Uterus (tissue), 2 donors: ENCODE data around the gene RHOBTB1.

Experiments
- POLR2A ChIP-seq, 2 donors: fragments of 450-650 bp; IDR thresholded peaks; one replicate each; pipeline ENCODE4 v1.6.1; 2016; ENCODE audit warnings: antibody characterized with exemption in 2 of 2, mild to moderate bottlenecking in 1 of 2, moderate library complexity in 1 of 2
- TF ChIP-seq, protein P1 (sequence below), 4 experiments: fragments of 200-600 bp in 2 of 4; fragments of 450-650 bp in 2 of 4; sonication (generic) in 2 of 4; IDR thresholded peaks; one replicate each; pipeline ENCODE4 v1.5.1; 2016 to 2019; ENCODE audit warnings: antibody characterized with exemption in 4 of 4, mild to moderate bottlenecking in 2 of 4, moderate library complexity in 1 of 4

DNA sequence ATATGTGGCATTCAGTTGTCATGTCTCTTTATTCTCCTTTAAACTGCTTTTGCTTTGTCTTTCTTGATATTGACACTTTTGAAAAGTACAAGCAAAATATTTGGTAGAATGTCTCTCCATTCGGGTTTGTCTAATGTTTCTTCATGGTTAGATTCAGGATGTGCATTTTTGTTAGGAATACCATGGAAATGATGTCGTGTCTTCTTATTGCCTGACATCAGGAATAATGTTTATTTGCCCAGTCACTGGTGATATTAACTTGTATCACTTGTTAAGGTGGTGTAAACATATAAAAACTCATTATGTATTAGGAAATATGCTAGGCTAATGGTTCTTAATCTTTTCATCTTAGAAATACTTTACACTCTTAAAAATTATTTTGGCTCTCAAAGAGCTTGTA is 122.3 kb downstream of the RHOBTB1 start:
- TF ChIP-seq, protein P1, sequence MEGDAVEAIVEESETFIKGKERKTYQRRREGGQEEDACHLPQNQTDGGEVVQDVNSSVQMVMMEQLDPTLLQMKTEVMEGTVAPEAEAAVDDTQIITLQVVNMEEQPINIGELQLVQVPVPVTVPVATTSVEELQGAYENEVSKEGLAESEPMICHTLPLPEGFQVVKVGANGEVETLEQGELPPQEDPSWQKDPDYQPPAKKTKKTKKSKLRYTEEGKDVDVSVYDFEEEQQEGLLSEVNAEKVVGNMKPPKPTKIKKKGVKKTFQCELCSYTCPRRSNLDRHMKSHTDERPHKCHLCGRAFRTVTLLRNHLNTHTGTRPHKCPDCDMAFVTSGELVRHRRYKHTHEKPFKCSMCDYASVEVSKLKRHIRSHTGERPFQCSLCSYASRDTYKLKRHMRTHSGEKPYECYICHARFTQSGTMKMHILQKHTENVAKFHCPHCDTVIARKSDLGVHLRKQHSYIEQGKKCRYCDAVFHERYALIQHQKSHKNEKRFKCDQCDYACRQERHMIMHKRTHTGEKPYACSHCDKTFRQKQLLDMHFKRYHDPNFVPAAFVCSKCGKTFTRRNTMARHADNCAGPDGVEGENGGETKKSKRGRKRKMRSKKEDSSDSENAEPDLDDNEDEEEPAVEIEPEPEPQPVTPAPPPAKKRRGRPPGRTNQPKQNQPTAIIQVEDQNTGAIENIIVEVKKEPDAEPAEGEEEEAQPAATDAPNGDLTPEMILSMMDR (IDR thresholded peaks at IDR 0.05) = no peak
- no peak for TF ChIP-seq POLR2A (IDR thresholded peaks at IDR 0.05)
